ENCODE data around the gene EMILIN1.

DNA sequence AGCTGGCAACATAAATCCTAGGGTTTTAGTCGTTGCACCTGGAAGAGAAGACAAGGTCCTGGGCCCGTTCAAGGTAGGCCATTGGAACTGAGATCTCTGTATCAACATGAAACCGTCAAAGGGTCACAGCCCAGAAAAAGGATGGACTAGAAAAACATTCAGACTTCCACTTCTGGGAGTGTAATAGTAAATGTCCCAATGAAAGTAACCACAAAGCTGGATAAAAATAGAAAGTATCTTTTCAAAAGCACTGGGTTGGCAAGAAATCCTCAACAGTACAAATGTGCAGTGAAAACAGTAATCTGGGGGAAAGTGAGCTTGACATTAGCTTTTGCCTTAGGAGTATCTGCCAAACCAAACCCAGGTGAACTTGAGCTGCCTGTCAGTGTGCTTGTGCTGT is 27.6 kb downstream of the EMILIN1 start:
- TF ChIP-seq POLR2A (IDR thresholded peaks at IDR 0.05; ENCODE audit: low read depth, low read length) (no peak), POLR2AphosphoS5 (IDR thresholded peaks at IDR 0.05; ENCODE audit: low read depth, low read length) (no peak), PAX5 (IDR thresholded peaks at IDR 0.05; ENCODE audit: insufficient read depth, low read length, severe bottlenecking) (no peak), TAF1 (IDR thresholded peaks at IDR 0.05; ENCODE audit: low read depth, low read length) (no peak)

Measured in GM12891 (cell line).